Measurements from ENCODE around the gene ANO6. TPM values are rescaled to one million over a fixed set of nuclear protein-coding genes. Genes with fewer than 3 reads are reported as not detected.

The ANO6 gene
- total RNA-seq, 2 donors from 2014 or later, result 24.4 to 28.0 TPM

DNA sequence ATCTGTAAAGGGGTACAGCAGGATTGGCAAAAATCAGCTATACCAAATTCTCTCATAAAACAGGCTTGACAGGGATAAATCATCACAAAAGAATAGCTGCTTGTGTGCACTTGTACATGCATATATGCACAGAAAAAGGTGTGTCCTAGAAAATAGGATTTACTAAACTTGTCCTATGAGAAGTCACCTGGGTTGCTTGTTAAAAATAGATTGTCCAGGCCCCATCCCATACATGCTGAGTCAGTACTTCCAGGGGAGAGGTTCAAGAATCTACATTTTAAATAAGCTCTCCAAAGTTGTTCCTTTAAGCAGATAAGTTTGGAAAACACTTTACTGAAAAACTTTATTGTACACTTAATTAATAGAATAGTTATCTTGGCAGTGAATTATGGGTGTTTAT, 123.1 kb downstream of the ANO6 start:
- no peak for ATAC-seq
- TF ChIP-seq POLR2A (IDR thresholded peaks at IDR 0.05) (no peak), CTCF (IDR thresholded peaks at IDR 0.05) (no peak)
- H3K9me3 ChIP-seq, result no peaks in the 10 kb centered on the region
- no peak overlapping the region for H3K27ac ChIP-seq
- H3K4me3 ChIP-seq, result no peak overlapping the region
- no peaks in the 10 kb centered on the region for H3K36me3 ChIP-seq (replicated peaks in 1 of 2; ENCODE audit: insufficient read depth in 1 of 2, low read depth in 2 of 2)
- no peak for DNase-seq
- intact Hi-C loops (cut with DNase I), result no loop called here
- H3K4me1 ChIP-seq, result peaks cover 5% of the 10 kb centered on the region
- no peaks in the 10 kb centered on the region for H3K27me3 ChIP-seq

GRCh38 chr12:45342171-45342570, 126.3 kb downstream of the ANO6 start:
- H3K4me1 ChIP-seq, result peaks cover 5% of the 10 kb centered on the region
- ATAC-seq (no peak), DNase-seq (no peak)
- H3K4me3 ChIP-seq, result no peak overlapping the region
- TF ChIP-seq POLR2A (IDR thresholded peaks at IDR 0.05) (no peak), CTCF (IDR thresholded peaks at IDR 0.05) (no peak)
- no peak overlapping the region for H3K27ac ChIP-seq
- intact Hi-C loops (cut with DNase I), result no loop called here
- 90 to 95% methylated on average over 3 of the region's 3 CpGs for WGBS, 2 donors
- H3K9me3 ChIP-seq, result no peaks in the 10 kb centered on the region
- no peaks in the 10 kb centered on the region for H3K36me3 ChIP-seq (replicated peaks in 1 of 2; ENCODE audit: insufficient read depth in 1 of 2, low read depth in 2 of 2)
- H3K27me3 ChIP-seq, result no peaks in the 10 kb centered on the region

- intact Hi-C loops (cut with DNase I), result no loop called here
These were observed 127.0 kb downstream of the ANO6 start for GRCh38 chr12:45342848-45343247.

DNA sequence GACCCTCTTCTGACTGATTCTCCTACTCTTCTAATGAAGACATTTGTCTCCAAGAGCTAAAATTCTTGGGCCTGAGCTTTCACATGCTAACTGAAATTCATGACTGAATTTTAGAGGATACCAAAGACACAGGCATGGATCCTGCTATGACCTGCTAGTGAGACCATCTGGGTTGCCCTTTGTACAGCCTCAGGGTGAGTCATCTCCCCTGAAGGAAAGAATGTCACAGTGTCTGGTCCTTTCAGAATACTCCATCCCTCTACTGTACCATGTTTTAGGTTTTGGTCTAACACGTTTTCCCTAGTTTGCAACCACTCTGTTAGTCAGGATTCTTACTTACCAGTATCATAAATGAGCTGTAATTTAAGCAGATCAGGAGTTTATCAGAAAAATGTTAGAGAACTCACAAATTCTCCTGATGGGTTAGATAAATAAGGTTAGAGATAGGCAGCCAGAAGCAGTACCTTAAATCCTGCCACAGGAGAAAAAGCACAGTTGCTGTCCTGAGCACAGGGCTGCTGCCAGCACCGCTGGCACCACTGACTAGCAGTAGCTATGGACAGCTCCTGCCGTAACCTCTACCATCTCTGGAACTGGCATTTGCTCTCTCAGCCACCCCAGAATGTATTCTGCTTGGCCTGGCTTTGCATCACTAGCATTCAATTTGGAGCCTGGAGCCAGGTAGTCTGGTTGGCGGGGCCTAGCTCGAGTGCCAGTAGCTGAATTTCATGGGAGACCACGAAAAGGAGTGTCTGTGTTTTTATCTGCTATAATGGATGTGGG, 127.6 kb downstream of the ANO6 start:
- Histone ChIP-seq H3K4me1 (peaks cover under 1% of the 10 kb centered on the region), H3K27me3 (no peaks in the 10 kb centered on the region), H3K9me3 (no peaks in the 10 kb centered on the region), H3K4me3 (no peak overlapping the region), H3K27ac (no peak overlapping the region), H3K36me3 (replicated peaks in 1 of 2; ENCODE audit: insufficient read depth in 1 of 2, low read depth in 2 of 2) (no peaks in the 10 kb centered on the region)
- no peak for DNase-seq
- intact Hi-C loops (cut with DNase I), result no loop called here
- ATAC-seq, result no peak
- no peak for TF ChIP-seq CTCF (IDR thresholded peaks at IDR 0.05)
- TF ChIP-seq POLR2A (IDR thresholded peaks at IDR 0.05), result no peak
- WGBS, 2 donors, result 95 to 96% methylated on average over 6 of the region's 6 CpGs

More at GRCh38 chr12:45342848-45343247, 127.0 kb downstream of the ANO6 start:
- Histone ChIP-seq H3K4me3 (no peak overlapping the region), H3K36me3 (replicated peaks in 1 of 2; ENCODE audit: insufficient read depth in 1 of 2, low read depth in 2 of 2) (no peaks in the 10 kb centered on the region), H3K9me3 (no peaks in the 10 kb centered on the region), H3K27me3 (no peaks in the 10 kb centered on the region), H3K27ac (no peak overlapping the region), H3K4me1 (peaks cover 5% of the 10 kb centered on the region)
- WGBS, 2 donors, result 96 to 100% methylated on average over 2 of the region's 2 CpGs
- ATAC-seq (no peak), DNase-seq (no peak)
- TF ChIP-seq CTCF (IDR thresholded peaks at IDR 0.05), result no peak
- TF ChIP-seq POLR2A (IDR thresholded peaks at IDR 0.05), result no peak

GRCh38 chr12:45348311-45348710, 132.4 kb downstream of the ANO6 start:
- ATAC-seq (no peak), DNase-seq (no peak)
- H3K4me1 ChIP-seq, result no peaks in the 10 kb centered on the region
- H3K36me3 ChIP-seq (replicated peaks in 1 of 2; ENCODE audit: insufficient read depth in 1 of 2, low read depth in 2 of 2), result no peaks in the 10 kb centered on the region
- no peak overlapping the region for H3K4me3 ChIP-seq
- TF ChIP-seq POLR2A (IDR thresholded peaks at IDR 0.05) (no peak), CTCF (IDR thresholded peaks at IDR 0.05) (no peak)
- no peak overlapping the region for H3K27ac ChIP-seq
- WGBS, 2 donors, result 83 to 88% methylated on average over 2 of the region's 2 CpGs
- H3K9me3 ChIP-seq, result no peaks in the 10 kb centered on the region
- H3K27me3 ChIP-seq, result no peaks in the 10 kb centered on the region
- intact Hi-C loops (cut with DNase I), result no loop called here
